ENCODE results near the gene INSM2.

Gene INSM2

DNA sequence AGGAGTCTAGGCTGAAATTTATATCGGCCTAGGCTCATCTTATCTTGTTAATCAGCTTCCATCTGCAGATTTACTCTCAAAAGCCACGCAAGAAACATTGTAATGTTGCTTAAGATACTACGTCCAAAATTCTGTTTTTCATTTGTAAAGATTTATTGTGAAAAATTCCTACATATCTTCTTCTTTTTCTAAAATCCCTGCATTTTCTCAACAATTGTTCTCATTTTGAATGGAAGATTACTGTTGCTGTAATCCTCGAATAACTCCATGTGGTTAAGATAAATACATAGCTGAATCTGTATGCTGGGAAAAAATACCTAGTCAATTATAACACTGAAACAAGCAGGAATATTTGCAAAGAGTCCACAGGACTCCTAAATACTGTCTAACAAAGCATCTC lies 15.6 kb downstream of the INSM2 start:
- DNase-seq = no peak

DNA sequence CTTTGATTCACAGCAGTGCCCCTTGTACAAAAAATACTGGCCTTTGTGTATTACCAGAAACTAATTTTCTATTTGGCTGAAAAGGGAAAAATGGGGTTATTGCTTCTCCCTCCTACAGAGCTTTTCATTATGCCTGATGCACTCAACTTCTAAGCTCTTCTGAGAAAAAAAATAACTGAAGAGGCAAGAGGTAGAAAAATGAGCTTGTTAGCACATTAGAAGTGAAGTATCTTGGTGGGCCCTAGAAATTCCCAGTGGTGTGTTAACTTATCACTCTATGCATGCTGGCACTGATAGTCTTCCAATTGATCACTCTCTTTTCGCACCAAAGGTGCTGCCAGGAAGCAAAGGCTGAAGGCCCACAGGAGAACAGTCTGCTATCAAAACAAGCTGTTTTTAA lies 17.1 kb downstream of the INSM2 start:
- DNase-seq = peak; percentile 22

DNA sequence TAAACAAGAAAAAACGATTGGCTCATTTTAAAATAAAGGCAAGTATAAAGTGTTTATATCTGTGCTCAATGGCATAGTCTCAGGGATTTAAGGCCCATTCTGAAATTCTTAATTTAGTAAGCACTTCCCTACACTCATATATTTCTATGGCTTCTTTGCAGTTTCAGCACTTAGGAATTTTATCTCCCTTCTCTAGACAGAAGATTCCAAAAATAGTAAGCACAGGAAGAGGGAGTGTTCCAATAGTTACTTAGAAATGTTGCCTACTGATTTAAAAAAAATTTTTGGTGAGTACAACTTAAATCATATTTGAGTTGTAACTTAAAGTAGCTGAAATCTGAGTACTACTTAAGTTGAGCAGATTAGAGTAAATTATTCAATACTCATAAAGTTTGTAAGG lies 19.8 kb downstream of the INSM2 start:
- no peak for DNase-seq

DNA sequence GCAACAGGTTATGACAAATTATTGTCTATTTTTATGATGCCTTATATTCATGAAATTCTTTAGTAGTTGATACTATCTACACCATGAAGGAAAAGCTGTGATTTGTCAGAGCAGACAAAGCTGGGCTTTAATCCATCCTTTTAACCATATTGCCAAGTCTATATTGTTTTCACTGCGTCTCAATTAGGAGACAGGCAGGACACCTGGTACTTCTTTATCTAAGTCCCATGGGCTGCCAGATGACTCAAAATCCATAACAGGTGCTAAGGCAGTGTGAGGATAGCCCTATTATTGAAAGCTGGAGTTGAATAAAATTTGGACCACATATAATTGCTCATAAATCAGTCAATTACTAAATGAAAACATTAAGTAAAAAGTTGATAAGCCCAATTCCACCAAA lies 22.6 kb downstream of the INSM2 start:
- peak; percentile 95 for DNase-seq

DNA sequence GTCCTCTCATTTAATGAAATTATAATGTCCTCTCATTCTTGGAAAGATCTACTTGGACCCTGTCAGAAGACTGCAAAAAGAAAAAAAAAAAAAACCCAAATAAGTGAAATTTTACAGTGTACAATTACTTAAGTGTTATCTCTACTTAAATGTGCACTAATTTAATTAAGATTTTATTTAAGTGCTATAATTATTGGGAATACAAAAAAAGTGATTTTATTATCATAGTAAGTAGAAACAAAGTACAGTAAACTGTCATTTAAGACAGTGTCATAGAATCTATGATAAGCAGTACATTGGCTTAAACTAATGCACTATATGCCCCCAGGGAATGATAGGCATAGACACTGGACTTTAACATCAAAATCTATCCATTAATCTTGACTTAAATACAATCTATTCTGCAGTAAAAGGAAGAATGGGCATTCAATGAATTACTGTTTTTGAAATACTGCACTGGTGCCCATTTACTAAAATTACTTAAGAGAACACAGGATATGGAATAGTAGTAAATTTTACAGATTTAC lies 23.3 kb downstream of the INSM2 start:
- DNase-seq = peak; percentile 80

DNA sequence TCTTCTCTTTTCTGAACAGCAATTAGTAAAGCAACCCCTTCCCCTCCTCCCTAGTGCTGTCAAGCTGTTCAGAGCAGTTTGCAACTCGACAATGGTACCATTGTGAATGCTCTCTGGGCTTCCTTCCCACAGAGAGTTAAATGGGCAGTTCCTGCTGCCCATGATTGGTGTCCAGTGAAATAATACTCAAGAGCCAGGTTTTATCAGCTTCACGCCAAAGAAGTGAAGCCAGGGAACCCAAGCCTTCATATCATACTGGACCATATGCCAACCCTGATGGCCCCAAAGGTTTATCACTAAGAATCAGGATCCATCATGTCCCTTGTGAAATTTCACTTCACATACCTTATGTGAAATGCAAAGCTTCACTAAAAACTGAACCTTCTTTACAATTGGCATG lies 24.7 kb downstream of the INSM2 start:
- DNase-seq = peak; percentile 85

DNA sequence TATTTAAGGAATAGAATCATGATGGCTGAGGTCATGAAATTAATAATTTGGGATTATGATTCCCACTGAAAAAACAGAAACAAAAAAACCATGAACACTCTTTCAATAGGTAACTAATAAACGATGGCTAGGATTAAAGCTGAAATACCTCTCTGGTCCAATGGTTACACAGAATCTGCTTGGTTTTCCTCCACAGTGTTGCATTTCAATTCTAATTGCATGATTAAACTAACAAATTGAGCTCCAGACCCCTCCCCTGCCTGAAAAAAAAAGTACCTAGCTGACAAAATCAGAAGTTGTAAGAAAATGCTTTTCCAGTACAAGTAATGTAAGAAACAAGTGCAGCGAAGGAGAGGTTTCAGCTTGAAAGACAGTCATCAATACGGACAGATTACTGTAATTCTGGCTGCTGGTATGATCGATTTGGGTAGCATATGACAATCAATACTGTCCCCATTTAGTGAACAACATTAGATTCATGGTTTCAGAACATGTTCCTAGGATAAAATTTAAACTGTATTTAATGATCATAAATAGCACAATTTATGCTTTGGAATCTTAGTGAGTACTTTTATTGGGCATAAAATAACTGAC lies 32.0 kb downstream of the INSM2 start:
- no peak for DNase-seq

DNA sequence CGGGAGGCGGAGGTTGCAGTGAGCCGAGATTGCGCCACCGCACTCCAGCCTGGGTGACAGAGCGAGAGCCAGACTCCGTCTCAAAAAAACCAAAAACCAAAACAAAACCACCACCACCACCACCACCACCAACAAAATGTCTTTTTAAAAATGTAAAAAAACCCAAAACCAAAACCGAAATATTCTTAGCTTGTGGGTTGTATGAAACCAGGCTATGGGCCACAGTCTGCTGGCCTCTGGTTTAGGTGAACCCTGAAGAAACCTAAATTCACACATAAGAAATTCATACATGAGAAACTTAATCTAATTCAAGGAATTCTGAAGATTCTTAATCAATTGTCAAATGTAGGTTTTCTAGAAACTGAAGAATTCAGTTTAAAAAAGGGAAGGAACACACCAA lies 37.6 kb downstream of the INSM2 start:
- no peak for DNase-seq

DNA sequence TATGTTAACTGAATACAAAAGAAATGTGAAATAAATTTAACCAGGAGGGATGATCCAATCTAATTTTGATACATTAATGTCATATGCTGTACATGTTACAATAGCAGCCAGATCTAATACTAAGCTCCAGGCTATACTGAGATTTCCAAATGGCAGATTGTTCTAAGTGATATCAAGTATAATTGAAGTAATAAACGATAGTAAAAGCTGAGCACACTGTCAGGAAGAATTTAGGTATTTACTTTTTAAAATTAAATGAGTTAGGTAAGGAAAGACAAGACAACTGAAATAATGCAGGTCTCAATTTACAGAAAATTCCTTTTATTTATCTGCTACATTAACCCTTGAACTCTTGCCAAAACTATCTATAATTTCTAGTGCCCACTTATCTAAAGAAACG lies 39.9 kb downstream of the INSM2 start:
- DNase-seq = peak; percentile 53

DNA sequence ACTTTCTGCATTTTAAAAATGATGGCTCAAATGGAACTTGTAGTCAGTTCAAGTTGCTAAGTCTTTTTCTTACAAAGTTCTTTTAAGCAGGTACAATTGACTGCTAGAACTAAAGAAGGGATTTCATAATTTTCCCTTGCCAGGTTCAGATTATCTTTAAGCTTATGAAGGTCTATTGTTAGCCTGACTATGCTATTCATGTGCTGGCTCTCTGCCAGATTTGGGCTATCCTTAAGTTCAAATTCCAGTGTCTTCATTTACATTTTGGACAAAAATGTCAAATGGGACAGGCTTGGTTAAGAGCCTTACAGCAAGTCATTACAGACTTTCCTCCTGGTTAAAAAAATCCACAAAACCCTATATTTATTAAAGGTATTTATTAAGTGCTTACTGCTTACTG lies 42.3 kb downstream of the INSM2 start:
- DNase-seq = peak; percentile 50

DNA sequence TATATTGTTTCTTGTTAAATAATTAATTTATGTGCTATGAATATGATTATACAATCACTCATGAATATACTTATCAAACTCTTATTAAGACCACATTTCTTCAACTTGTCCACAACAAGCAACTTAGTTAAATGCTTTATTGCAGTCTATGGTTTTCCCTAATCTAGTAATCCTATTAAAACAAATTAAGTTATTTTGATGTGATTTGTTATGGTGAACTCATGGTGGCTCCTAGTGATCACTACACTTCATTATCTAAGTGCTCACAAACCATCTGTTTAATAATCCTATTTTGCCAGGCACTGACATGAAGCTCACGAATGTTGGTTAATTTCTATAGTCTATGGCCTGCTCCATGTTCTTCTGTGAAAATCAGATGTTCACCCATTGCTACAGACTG lies 42.9 kb downstream of the INSM2 start:
- DNase-seq = no peak

DNA sequence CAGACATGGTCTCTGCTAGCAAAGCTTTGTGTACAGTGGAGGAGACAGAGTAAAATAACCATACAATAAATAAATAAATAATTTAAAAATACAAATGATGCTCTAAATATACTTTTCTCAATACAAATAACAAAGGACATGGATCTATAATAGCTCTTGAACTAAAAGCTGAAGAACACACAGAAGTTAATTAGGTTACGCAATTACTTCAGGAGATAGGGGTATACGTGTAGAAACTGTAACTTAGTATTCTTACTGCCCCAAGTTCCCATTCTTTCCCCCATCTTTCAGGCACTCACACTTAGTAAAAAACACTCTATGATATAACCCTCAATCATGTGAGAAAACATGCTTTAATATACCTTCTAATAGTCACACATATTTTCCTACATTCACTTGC lies 44.2 kb downstream of the INSM2 start:
- DNase-seq = no peak

DNA sequence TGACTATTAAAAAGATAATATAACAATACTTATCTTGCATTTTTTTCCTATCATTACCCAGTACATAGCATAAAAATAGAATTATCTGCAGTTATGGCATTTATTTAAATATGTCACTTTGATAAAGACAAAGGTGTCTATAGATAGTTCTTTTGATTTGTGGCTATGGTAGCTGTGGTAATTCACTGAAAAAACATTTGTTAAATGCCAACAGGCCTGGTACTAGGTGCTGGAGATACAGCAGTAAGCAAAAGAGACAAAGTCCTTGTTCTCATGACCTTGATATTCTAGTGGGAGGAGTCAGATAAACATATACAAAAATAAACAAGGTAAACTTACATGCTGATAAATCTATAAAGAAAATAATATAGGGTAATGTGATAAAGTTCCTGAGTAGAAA lies 44.7 kb downstream of the INSM2 start:
- DNase-seq = no peak
